H9 (cell line): ENCODE data around the gene BPIFB2. TPM values are rescaled to one million over a fixed set of nuclear protein-coding genes. Genes with fewer than 3 reads are reported as not detected.

Experiments
- DNase-seq: peaks from one replicate; pipeline ENCODE4 v3.0.0-alpha.2; 2017
- H2AFZ ChIP-seq: one replicate; pipeline ENCODE4 v1.6.1; 2013; ENCODE audit warnings: mild to moderate bottlenecking, low read length, control low read depth, moderate library complexity
- H2AK5ac ChIP-seq: 2 replicates; pipeline ENCODE4 v1.6.1; 2013; ENCODE audit warnings: low read length, control low read depth, mixed read lengths; ENCODE audit not compliant: insufficient read length
- H2BK120ac ChIP-seq: one replicate; pipeline ENCODE4 v1.6.1; 2013; ENCODE audit warnings: low read depth, mild to moderate bottlenecking, low read length, control low read depth, inconsistent platforms; ENCODE audit not compliant: poor library complexity, severe bottlenecking
- H2BK12ac ChIP-seq: 2 replicates; pipeline ENCODE4 v1.6.1; 2013; ENCODE audit warnings: low read length, control low read depth, mixed read lengths, low read depth; ENCODE audit not compliant: insufficient read length
- H2BK15ac ChIP-seq: 2 replicates; pipeline ENCODE4 v1.6.1; 2013; ENCODE audit warnings: low read depth, low read length, control low read depth
- H2BK20ac ChIP-seq: one replicate; pipeline ENCODE4 v1.6.1; 2013; ENCODE audit warnings: low read depth, mild to moderate bottlenecking, low read length, control low read depth, inconsistent platforms; ENCODE audit not compliant: poor library complexity, severe bottlenecking
- H2BK5ac ChIP-seq: 2 replicates; pipeline ENCODE4 v1.6.1; 2013; ENCODE audit warnings: low read length, control low read depth, mixed read lengths; ENCODE audit not compliant: insufficient read length
- H3K14ac ChIP-seq: 2 replicates; pipeline ENCODE4 v1.6.1; 2013; ENCODE audit warnings: low read length, control low read depth; ENCODE audit not compliant: insufficient read depth
- H3K18ac ChIP-seq: 2 replicates; pipeline ENCODE4 v1.6.1; 2013; ENCODE audit warnings: low read depth, mild to moderate bottlenecking, mixed read lengths, low read length, control low read depth; ENCODE audit not compliant: insufficient read length
- H3K23ac ChIP-seq: 2 replicates; pipeline ENCODE4 v1.6.1; 2013; ENCODE audit warnings: low read length, control low read depth, mixed read lengths, low read depth; ENCODE audit not compliant: insufficient read length
- H3K23me2 ChIP-seq: 2 replicates; pipeline ENCODE4 v1.6.1; 2013; ENCODE audit warnings: low read depth, mild to moderate bottlenecking, mixed read lengths, low read length, control low read depth; ENCODE audit not compliant: insufficient read length, poor library complexity, severe bottlenecking
- H3K27ac ChIP-seq: 2 replicates; pipeline ENCODE4 v1.5.1; 2013; ENCODE audit warnings: low read length, control low read depth, mixed read lengths, low read depth; ENCODE audit not compliant: insufficient read length
- H3K27me3 ChIP-seq: 2 replicates; pipeline ENCODE4 v1.6.1; 2013; ENCODE audit warnings: low read length, control low read depth, inconsistent platforms; ENCODE audit not compliant: insufficient read depth
- H3K4ac ChIP-seq: 2 replicates; pipeline ENCODE4 v1.6.1; 2013; ENCODE audit warnings: low read depth, mild to moderate bottlenecking, control low read depth, inconsistent platforms, low read length, moderate library complexity
- H3K4me1 ChIP-seq: 2 replicates; pipeline ENCODE4 v1.6.1; 2013; ENCODE audit warnings: low read length, control low read depth, inconsistent platforms; ENCODE audit not compliant: insufficient read depth
- H3K4me2 ChIP-seq: 2 replicates; pipeline ENCODE4 v1.6.1; 2013; ENCODE audit warnings: low read length, control low read depth, mixed read lengths; ENCODE audit not compliant: insufficient read length, insufficient read depth
- H3K56ac ChIP-seq: 2 replicates; pipeline ENCODE4 v1.6.1; 2013; ENCODE audit warnings: low read depth, mild to moderate bottlenecking, mixed read lengths, low read length, control low read depth; ENCODE audit not compliant: insufficient read length
- H3K79me1 ChIP-seq: 2 replicates; pipeline ENCODE4 v1.6.1; 2013; ENCODE audit warnings: low read depth, mild to moderate bottlenecking, moderate library complexity, low read length, control low read depth, inconsistent platforms; ENCODE audit not compliant: insufficient read depth, poor library complexity, severe bottlenecking
- H3K79me2 ChIP-seq: 2 replicates; pipeline ENCODE4 v1.6.1; 2013; ENCODE audit warnings: low read length, control low read depth, inconsistent platforms; ENCODE audit not compliant: insufficient read depth
- H3K9ac ChIP-seq: 2 replicates; pipeline ENCODE4 v1.6.1; 2013; ENCODE audit warnings: low read length, control low read depth, mixed read lengths; ENCODE audit not compliant: insufficient read length; ENCODE audit errors: extremely low read depth
- H3K9me3 ChIP-seq: one replicate; pipeline ENCODE4 v1.6.1; 2013; ENCODE audit warnings: low read depth, low read length, inconsistent platforms; ENCODE audit not compliant: control insufficient read depth
- H3T11ph ChIP-seq: one replicate; pipeline ENCODE4 v1.6.1; 2013; ENCODE audit warnings: mild to moderate bottlenecking, low read length, control low read depth, inconsistent platforms
- H4K20me1 ChIP-seq: one replicate; pipeline ENCODE4 v1.6.1; 2013; ENCODE audit not compliant: control insufficient read depth, insufficient read length, insufficient read depth
- H4K5ac ChIP-seq: 2 replicates; pipeline ENCODE4 v1.6.1; 2013; ENCODE audit warnings: low read depth, mild to moderate bottlenecking, mixed read lengths, low read length, control low read depth; ENCODE audit not compliant: insufficient read length
- H4K8ac ChIP-seq: replicated peaks from 2 replicates; pipeline ENCODE4 v1.6.1; 2013; ENCODE audit warnings: low read length, control low read depth, mixed read lengths, low read depth; ENCODE audit not compliant: insufficient read length
- H4K91ac ChIP-seq: 2 replicates; pipeline ENCODE4 v1.6.1; 2013; ENCODE audit warnings: low read depth, mild to moderate bottlenecking, moderate library complexity, mixed read lengths, low read length, control low read depth; ENCODE audit not compliant: insufficient read length
- H3K27ac Mint-ChIP-seq, 3 experiments: 2 replicates in 2 of 3; 3 replicates in 1 of 3; pipeline ENCODE4 v1.8.0; 2020 to 2021; ENCODE audit warnings: mixed read lengths in 3 of 3, mild to moderate bottlenecking in 1 of 3, moderate library complexity in 1 of 3
- H3K27me3 Mint-ChIP-seq: 2 replicates; pipeline ENCODE4 v1.8.0; 2021; ENCODE audit warnings: low read depth, mild to moderate bottlenecking, moderate library complexity, mixed read lengths
- H3K36me3 Mint-ChIP-seq, 3 experiments: 2 replicates in 2 of 3; 3 replicates in 1 of 3; pipeline ENCODE4 v1.8.0; 2020 to 2021; ENCODE audit warnings: low read depth in 3 of 3, mixed read lengths in 3 of 3; ENCODE audit not compliant: insufficient read depth in 1 of 3
- H3K4me1 Mint-ChIP-seq, 2 experiments: 2 replicates each; pipeline ENCODE4 v1.8.0; 2020; ENCODE audit warnings: mixed read lengths in 2 of 2
- H3K4me3 Mint-ChIP-seq, 2 experiments: 2 replicates in 1 of 2; 3 replicates in 1 of 2; pipeline ENCODE4 v1.8.0; 2020 to 2021; ENCODE audit warnings: mild to moderate bottlenecking in 2 of 2, mixed read lengths in 2 of 2, moderate library complexity in 1 of 2
- H3K9me3 Mint-ChIP-seq, 2 experiments: 2 replicates in 1 of 2; 3 replicates in 1 of 2; pipeline ENCODE4 v1.8.0; 2020; ENCODE audit warnings: mild to moderate bottlenecking in 2 of 2, mixed read lengths in 2 of 2, moderate library complexity in 1 of 2
- WGBS: extraction: QIAGEN DNeasy Blood & Tissue Kit; methylation state at CpG from one replicate; pipeline ENCODE4 v1.1.7; 2013; ENCODE audit warnings: missing lambda C conversion rate, low lambda C conversion rate, mixed read lengths; ENCODE audit not compliant: insufficient read length; ENCODE audit errors: extremely low coverage; 5-methylcytosine and 5-hydroxymethylcytosine counted together
- total RNA-seq: library from RNA; stranded (reverse); gene quantifications from 2 replicates; pipeline ENCODE4 v1.2.1, GENCODE V29; 2021
- TF ChIP-seq, protein P1 (sequence below): fragments of 200-600 bp; sonication (generic); conservative IDR thresholded peaks from 3 replicates; pipeline ENCODE4 v1.8.0; 2021; ENCODE audit warnings: antibody characterized with exemption, mild to moderate bottlenecking

BPIFB2 gene
- total RNA-seq, 1 experiment from 2014 or later = not detected

DNA sequence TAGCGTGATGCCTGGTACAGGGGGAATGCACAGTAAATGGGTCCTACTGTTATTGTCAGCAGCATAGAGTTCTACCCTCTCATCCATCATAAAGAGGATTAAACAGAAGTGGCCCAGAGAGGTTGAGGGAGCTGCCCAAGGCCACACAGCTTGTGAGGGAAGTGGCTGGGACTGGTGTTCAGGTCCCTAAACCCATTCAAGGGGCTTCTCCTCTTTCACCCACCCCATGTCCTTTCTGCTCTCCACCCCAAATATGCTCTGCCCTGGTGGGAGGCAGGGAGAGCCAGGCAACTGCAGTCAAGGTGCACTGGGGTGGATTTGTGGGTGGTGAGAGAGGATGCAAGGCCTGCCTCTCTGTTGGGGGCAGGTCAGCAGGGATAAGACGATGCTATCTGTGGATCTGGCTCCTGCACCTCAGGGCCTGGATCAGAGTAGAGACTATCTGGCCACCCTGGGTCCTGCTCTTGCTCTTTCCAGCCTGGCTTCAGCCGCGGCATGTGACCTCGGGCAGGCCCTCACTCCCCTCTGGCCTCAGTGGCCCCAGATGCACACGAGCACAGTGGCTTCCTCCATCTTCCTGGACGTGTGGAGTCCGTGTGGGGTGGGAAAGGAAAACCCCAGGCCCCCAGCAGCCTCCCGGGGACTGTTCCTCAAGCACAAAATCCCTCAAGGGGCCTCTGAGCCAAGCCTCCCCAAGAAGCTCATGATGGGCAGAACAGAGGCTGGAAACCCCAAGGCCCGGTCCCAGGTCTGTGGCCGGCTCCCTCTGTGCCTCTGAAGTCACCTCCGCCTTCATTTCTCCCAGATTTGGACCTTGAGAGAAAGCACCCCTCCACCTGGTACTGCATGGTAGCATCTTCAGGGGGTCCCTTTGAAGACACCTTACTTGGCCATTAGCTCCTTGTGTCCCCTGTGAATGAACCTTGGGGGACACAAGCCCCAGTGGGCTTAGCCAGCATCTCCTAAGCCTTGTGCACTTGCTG, 20.6 kb downstream of the BPIFB2 start:
- H3K27me3 Mint-ChIP-seq = peaks cover 10% of the 10 kb centered on the region
- WGBS = no CpG with 5 or more reads among the region's 12 CpGs

More for the DNA sequence above, 20.6 kb downstream of the BPIFB2 start:
- Histone ChIP-seq H3K79me2 (no peaks in the 10 kb centered on the region), H3K4me1 (no peaks in the 10 kb centered on the region), H3K56ac (no peak overlapping the region), H3K9me3 (no peaks in the 10 kb centered on the region), H3T11ph (no peak overlapping the region), H3K14ac (0 out of 2 replicates have a peak overlapping the region, but pooled peaks have one; percentile 6), H3K23ac (no peak overlapping the region), H4K20me1 (no peaks in the 10 kb centered on the region), H3K4me2 (no peak overlapping the region), H2BK120ac (no peak overlapping the region), H2BK5ac (no peak overlapping the region), H4K8ac (no peak overlapping the region), H4K5ac (no peak overlapping the region), H2BK20ac (no peak overlapping the region), H3K9ac (no peak overlapping the region), H4K91ac (no peak overlapping the region), H2AFZ (no peak overlapping the region), H3K79me1 (no peaks in the 10 kb centered on the region), H2BK12ac (no peak overlapping the region), H3K27ac (no peak overlapping the region), H2BK15ac (no peak overlapping the region), H3K27me3 (no peaks in the 10 kb centered on the region), H3K4ac (no peak overlapping the region), H3K23me2 (no peaks in the 10 kb centered on the region), H3K18ac (no peak overlapping the region), H2AK5ac (no peak overlapping the region)
- no peak overlapping the region for H3K27ac Mint-ChIP-seq
- DNase-seq = no peak
- no peaks in the 10 kb centered on the region for H3K36me3 Mint-ChIP-seq
- no peak overlapping the region for H3K4me3 Mint-ChIP-seq
- peaks cover 2 to 3% of the 10 kb centered on the region in 2 experiments; a peak in 3 of 4 replicates for H3K4me1 Mint-ChIP-seq
- peaks cover 0 to under 1% of the 10 kb centered on the region in 2 experiments; a peak in 2 of 5 replicates for H3K9me3 Mint-ChIP-seq
- TF ChIP-seq, protein P1, sequence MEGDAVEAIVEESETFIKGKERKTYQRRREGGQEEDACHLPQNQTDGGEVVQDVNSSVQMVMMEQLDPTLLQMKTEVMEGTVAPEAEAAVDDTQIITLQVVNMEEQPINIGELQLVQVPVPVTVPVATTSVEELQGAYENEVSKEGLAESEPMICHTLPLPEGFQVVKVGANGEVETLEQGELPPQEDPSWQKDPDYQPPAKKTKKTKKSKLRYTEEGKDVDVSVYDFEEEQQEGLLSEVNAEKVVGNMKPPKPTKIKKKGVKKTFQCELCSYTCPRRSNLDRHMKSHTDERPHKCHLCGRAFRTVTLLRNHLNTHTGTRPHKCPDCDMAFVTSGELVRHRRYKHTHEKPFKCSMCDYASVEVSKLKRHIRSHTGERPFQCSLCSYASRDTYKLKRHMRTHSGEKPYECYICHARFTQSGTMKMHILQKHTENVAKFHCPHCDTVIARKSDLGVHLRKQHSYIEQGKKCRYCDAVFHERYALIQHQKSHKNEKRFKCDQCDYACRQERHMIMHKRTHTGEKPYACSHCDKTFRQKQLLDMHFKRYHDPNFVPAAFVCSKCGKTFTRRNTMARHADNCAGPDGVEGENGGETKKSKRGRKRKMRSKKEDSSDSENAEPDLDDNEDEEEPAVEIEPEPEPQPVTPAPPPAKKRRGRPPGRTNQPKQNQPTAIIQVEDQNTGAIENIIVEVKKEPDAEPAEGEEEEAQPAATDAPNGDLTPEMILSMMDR = no peak
